K562 (cell line): ENCODE results near the gene ARHGAP26. TPM values are rescaled to one million over a fixed set of nuclear protein-coding genes. Genes with fewer than 3 reads are reported as not detected.

Source experiments
- BMI1 ChIP-seq: fragments of 150-350 bp; IDR thresholded peaks from 2 replicates; pipeline ENCODE4 v1.6.1; 2014; ENCODE audit warnings: low read length
- ETV6 ChIP-seq, 3 experiments: fragments of 150-350 bp in 1 of 3; sonication (generic) in 1 of 3; formaldehyde crosslinking in 1 of 3; IDR thresholded peaks; 2 replicates each; pipeline versions ENCODE4 v1.6.1 to v1.8.0; 2014 to 2022; ENCODE audit warnings: borderline replicate concordance in 2 of 3, low read depth in 2 of 3, antibody characterized with exemption in 1 of 3, low read length in 1 of 3, mild to moderate bottlenecking in 1 of 3, missing genetic modification reagents in 1 of 3
- KHSRP ChIP-seq: fragments of 450-650 bp; IDR thresholded peaks from 2 replicates; pipeline ENCODE4 v1.6.1; 2017
- MCM3 ChIP-seq: fragments of 450-650 bp; IDR thresholded peaks from 2 replicates; pipeline ENCODE4 v1.6.1; 2016
- SIN3A ChIP-seq, 2 experiments: fragments of 150-350 bp in 1 of 2; IDR thresholded peaks; 2 replicates each; pipeline ENCODE4 v1.6.1; 2011 to 2016; ENCODE audit warnings: borderline replicate concordance in 2 of 2, low read depth in 2 of 2, low read length in 2 of 2, mild to moderate bottlenecking in 2 of 2, moderate library complexity in 2 of 2; ENCODE audit not compliant: control insufficient read depth in 1 of 2
- SMAD4 ChIP-seq: fragments of 250-450 bp; sonication (Bioruptor Pico); conservative IDR thresholded peaks from 2 replicates; pipeline ENCODE4 v1.8.0; 2021; ENCODE audit warnings: inconsistent platforms, mild to moderate bottlenecking, moderate library complexity
- TGIF2 ChIP-seq: sonication (generic); formaldehyde crosslinking; IDR thresholded peaks from 2 replicates; pipeline ENCODE4 v1.8.1; 2022; ENCODE audit warnings: mild to moderate bottlenecking, missing genetic modification reagents, moderate library complexity
- WHSC1 ChIP-seq: IDR thresholded peaks from one replicate; pipeline ENCODE4 v1.6.1; 2012; ENCODE audit warnings: low read length, control low read depth, inconsistent platforms
- polyA plus RNA-seq, 8 experiments: library from polyadenylated mRNA; depleted of rRNA in 4 of 8; stranded (reverse) in 5 of 8; unstranded in 3 of 8; fragments of >200 nt; fragmentation: Nextera tagmentation in 2 of 8; fragmentation: Illumina TruSeq in 1 of 8; extraction: Ambion mirVana in 2 of 8; extraction: Trizol in 1 of 8; gene quantifications; 2 replicates each; pipeline versions ENCODE4 v1.2.1 to v1.2.3, GENCODE V29; 2011 to 2014; ENCODE audit warnings: inconsistent platforms in 1 of 8, missing spikeins in 1 of 8
- total RNA-seq, 7 experiments: library from RNA; depleted of rRNA in 6 of 7; stranded (reverse); fragments of >200 nt in 6 of 7; fragmentation: Illumina TruSeq in 2 of 7; extraction: Trizol in 2 of 7; gene quantifications; 2 replicates each; pipeline versions ENCODE4 v1.2.1 to v1.2.3, GENCODE V29; 2011 to 2021; ENCODE audit warnings: low replicate concordance in 1 of 7
- TF ChIP-seq, protein P1 (sequence below), 2 experiments: fragments of 450-650 bp; formaldehyde crosslinking in 1 of 2; IDR thresholded peaks; 2 replicates each; pipeline versions ENCODE4 v1.4.0 to v1.6.1; 2014 to 2020; ENCODE audit warnings: mild to moderate bottlenecking in 2 of 2, borderline replicate concordance in 1 of 2, low read depth in 1 of 2
- TF ChIP-seq, protein P2 (sequence below): fragments of 250-450 bp; sonication (Bioruptor Pico); IDR thresholded peaks from 2 replicates; pipeline ENCODE4 v1.8.0; 2022; ENCODE audit warnings: moderate library complexity, mild to moderate bottlenecking, inconsistent platforms
- TF ChIP-seq, protein P3 (sequence below): sonication (generic); formaldehyde crosslinking; IDR thresholded peaks from 2 replicates; pipeline ENCODE4 v1.9.0; 2022; ENCODE audit warnings: mild to moderate bottlenecking, missing genetic modification reagents
- TF ChIP-seq, protein P4 (sequence below): sonication (generic); formaldehyde crosslinking; IDR thresholded peaks from 2 replicates; pipeline ENCODE4 v1.8.1; 2023; ENCODE audit warnings: mild to moderate bottlenecking, missing genetic modification reagents
- TF ChIP-seq, protein P5 (sequence below): fragments of 200-400 bp; formaldehyde crosslinking; IDR thresholded peaks from 2 replicates; pipeline ENCODE4 v1.6.1; 2017; ENCODE audit warnings: mild to moderate bottlenecking, low read depth, low read length, moderate library complexity

Gene ARHGAP26
- total and polyA plus RNA-seq, 9 of the 15 experiments (the other 6 are each of a cell fraction or from before 2014, with no cell fraction given): 0.13 to 1.1 (median 0.55) TPM

DNA sequence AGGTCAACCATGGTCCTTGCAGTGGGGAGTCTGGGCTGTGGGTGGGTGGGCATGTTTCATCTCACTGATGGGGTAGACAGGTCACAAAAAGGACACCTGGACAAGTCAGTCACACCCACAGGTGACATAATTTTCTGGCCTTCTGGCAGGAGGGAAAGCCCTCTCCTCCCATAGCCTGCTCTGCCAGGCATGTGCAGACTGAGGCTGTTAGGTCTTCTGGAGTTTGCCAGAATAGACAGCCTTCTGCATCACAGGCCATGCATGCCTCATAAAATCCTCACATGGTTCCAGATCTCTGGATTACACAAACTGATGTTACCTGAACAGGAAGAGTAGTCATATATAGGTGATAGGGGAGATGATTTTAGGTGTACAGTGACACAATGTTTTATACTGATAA lies 49.1 kb downstream of the ARHGAP26 start (continued):
- TF ChIP-seq, protein P1, sequence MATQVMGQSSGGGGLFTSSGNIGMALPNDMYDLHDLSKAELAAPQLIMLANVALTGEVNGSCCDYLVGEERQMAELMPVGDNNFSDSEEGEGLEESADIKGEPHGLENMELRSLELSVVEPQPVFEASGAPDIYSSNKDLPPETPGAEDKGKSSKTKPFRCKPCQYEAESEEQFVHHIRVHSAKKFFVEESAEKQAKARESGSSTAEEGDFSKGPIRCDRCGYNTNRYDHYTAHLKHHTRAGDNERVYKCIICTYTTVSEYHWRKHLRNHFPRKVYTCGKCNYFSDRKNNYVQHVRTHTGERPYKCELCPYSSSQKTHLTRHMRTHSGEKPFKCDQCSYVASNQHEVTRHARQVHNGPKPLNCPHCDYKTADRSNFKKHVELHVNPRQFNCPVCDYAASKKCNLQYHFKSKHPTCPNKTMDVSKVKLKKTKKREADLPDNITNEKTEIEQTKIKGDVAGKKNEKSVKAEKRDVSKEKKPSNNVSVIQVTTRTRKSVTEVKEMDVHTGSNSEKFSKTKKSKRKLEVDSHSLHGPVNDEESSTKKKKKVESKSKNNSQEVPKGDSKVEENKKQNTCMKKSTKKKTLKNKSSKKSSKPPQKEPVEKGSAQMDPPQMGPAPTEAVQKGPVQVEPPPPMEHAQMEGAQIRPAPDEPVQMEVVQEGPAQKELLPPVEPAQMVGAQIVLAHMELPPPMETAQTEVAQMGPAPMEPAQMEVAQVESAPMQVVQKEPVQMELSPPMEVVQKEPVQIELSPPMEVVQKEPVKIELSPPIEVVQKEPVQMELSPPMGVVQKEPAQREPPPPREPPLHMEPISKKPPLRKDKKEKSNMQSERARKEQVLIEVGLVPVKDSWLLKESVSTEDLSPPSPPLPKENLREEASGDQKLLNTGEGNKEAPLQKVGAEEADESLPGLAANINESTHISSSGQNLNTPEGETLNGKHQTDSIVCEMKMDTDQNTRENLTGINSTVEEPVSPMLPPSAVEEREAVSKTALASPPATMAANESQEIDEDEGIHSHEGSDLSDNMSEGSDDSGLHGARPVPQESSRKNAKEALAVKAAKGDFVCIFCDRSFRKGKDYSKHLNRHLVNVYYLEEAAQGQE (IDR thresholded peaks at IDR 0.05; ENCODE audit: borderline replicate concordance): no peak
- TF ChIP-seq, protein P1 (CRISPR knock-in tag; IDR thresholded peaks at IDR 0.05; ENCODE audit: low read depth): no peak
- TF ChIP-seq, protein P2, sequence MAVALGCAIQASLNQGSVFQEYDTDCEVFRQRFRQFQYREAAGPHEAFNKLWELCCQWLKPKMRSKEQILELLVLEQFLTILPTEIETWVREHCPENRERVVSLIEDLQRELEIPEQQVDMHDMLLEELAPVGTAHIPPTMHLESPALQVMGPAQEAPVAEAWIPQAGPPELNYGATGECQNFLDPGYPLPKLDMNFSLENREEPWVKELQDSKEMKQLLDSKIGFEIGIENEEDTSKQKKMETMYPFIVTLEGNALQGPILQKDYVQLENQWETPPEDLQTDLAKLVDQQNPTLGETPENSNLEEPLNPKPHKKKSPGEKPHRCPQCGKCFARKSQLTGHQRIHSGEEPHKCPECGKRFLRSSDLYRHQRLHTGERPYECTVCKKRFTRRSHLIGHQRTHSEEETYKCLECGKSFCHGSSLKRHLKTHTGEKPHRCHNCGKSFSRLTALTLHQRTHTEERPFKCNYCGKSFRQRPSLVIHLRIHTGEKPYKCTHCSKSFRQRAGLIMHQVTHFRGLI (CRISPR knock-in tag): no peak
- TF ChIP-seq, protein P3, sequence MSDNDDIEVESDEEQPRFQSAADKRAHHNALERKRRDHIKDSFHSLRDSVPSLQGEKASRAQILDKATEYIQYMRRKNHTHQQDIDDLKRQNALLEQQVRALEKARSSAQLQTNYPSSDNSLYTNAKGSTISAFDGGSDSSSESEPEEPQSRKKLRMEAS (CRISPR knock-in tag): no peak
- TF ChIP-seq MCM3: no peak
- no peak for TF ChIP-seq BMI1
- TF ChIP-seq ETV6 (IDR thresholded peaks at IDR 0.05; ENCODE audit: borderline replicate concordance in 1 of 2, low read depth in 2 of 2, low read length in 1 of 2): no peak
- TF ChIP-seq ETV6 (CRISPR knock-in tag; IDR thresholded peaks at IDR 0.05; ENCODE audit: borderline replicate concordance): no peak
- no peak for TF ChIP-seq SIN3A (IDR thresholded peaks at IDR 0.05; ENCODE audit: borderline replicate concordance in 2 of 2, control insufficient read depth in 1 of 2, low read depth in 2 of 2, low read length in 2 of 2)
- TF ChIP-seq, protein P4, sequence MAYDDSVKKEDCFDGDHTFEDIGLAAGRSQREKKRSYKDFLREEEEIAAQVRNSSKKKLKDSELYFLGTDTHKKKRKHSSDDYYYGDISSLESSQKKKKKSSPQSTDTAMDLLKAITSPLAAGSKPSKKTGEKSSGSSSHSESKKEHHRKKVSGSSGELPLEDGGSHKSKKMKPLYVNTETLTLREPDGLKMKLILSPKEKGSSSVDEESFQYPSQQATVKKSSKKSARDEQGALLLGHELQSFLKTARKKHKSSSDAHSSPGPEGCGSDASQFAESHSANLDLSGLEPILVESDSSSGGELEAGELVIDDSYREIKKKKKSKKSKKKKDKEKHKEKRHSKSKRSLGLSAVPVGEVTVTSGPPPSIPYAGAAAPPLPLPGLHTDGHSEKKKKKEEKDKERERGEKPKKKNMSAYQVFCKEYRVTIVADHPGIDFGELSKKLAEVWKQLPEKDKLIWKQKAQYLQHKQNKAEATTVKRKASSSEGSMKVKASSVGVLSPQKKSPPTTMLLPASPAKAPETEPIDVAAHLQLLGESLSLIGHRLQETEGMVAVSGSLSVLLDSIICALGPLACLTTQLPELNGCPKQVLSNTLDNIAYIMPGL (CRISPR knock-in tag): no peak
- TF ChIP-seq WHSC1: no peak
- no peak for TF ChIP-seq TGIF2 (CRISPR knock-in tag)
- no peak for TF ChIP-seq SMAD4 (CRISPR knock-in tag)
- TF ChIP-seq, protein P5, sequence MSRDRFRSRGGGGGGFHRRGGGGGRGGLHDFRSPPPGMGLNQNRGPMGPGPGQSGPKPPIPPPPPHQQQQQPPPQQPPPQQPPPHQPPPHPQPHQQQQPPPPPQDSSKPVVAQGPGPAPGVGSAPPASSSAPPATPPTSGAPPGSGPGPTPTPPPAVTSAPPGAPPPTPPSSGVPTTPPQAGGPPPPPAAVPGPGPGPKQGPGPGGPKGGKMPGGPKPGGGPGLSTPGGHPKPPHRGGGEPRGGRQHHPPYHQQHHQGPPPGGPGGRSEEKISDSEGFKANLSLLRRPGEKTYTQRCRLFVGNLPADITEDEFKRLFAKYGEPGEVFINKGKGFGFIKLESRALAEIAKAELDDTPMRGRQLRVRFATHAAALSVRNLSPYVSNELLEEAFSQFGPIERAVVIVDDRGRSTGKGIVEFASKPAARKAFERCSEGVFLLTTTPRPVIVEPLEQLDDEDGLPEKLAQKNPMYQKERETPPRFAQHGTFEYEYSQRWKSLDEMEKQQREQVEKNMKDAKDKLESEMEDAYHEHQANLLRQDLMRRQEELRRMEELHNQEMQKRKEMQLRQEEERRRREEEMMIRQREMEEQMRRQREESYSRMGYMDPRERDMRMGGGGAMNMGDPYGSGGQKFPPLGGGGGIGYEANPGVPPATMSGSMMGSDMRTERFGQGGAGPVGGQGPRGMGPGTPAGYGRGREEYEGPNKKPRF: no peak
- no peak for TF ChIP-seq KHSRP
